Measurements from ENCODE around the gene SLC17A8. TPM values are rescaled to one million over a fixed set of nuclear protein-coding genes. Genes with fewer than 3 reads are reported as not detected.

SLC17A8 gene
- under 0.01 TPM in 1 of 2 replicates, not detected in the other for total RNA-seq

DNA sequence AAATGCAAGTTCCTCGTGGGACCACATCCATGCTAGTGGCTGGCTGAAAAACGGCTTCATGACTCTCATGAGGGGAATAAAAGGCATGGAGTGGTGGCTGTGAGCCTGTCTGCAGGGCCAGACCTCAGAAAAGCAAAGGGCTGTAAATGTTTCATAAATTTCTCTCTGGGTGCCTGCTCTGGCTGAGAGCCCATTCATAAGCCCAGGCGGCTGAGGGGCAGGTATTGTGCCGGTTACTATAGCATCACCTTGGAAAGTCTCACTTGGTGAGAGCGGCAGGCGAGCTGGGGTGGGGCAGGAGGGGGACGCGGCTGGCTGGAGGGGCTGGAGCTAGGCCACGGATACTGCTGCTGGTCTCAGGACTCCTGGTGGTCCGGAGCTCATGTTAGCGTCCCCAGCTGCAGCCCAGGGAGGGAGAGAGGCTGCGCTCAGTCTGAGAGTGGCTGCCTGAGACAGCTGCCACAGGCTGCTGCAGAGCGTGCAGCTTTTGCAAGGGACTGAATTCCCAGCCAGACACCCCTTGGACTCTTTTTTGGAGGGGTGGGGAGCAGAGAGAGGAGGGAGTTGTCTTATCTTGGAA is at the start of gene SLC17A8:
TSS of gene SLC17A8 (plus strand) at position 431 of the 580 bp plus-strand sequence. CDS start 318 bp downstream, outside the sequence.

Other genes starting within 250 kb of the SLC17A8 start
- 56.1 and 58.4 TPM in 2 replicates for gene BLTP3B, start 214.2 kb upstream of the SLC17A8 start, total RNA-seq
- 12.5 and 14.1 TPM in 2 replicates for gene ACTR6, start 156.3 kb upstream of the SLC17A8 start, total RNA-seq
- gene DEPDC4, start 90.0 kb upstream of the SLC17A8 start, total RNA-seq = 0.73 and 2.2 TPM in 2 replicates
- 30.5 and 44.6 TPM in 2 replicates for gene SCYL2, start 89.9 kb upstream of the SLC17A8 start, total RNA-seq
- gene NR1H4, start 116.8 kb downstream of the SLC17A8 start, total RNA-seq = not detected in 2 replicates
- gene GAS2L3, start 216.6 kb downstream of the SLC17A8 start, total RNA-seq = 33.1 and 56.7 TPM in 2 replicates

Data from subcutaneous preadipocyte (primary cell).